ENCODE measurements around the gene SLC38A6. TPM values are rescaled to one million over a fixed set of nuclear protein-coding genes. Genes with fewer than 3 reads are reported as not detected.

SLC38A6 gene
- total and polyA plus RNA-seq, 2 of the 13 experiments (the other 11 are each of a cell fraction or from before 2014, with no cell fraction given), result 6.9 to 22.1 TPM

DNA sequence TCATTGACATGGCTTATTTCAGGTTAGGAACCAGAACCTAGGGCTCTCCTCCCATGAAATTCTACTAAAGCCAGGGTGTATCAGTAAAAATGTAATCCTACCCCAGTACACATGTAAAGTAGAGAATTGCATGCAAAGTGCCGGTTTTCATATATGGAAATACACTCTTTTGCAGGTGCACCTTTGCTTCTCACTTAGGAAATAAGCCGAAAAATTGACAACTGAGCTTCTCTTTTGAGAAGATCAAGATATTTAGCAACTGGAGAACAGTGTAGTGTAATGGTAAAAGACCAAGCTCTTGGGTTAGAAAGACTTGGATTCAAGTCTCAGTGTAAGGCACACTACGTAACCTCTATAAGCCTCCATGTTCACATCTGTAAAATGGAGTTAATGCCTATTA lies 82.4 kb downstream of the SLC38A6 start:
- in situ Hi-C loops (cut with HindIII; ENCODE audit: extremely low pct_ligation_motif_present, low pct_unique_long_range_greater_than_20kb) (no loop called here), intact Hi-C loops (cut with micrococcal nuclease; ENCODE audit: unreplicated experiment) (no loop called here)
- Histone ChIP-seq H3K79me2 (ENCODE audit: insufficient read depth, low read length) (no peaks in the 10 kb centered on the region), H3K9ac (ENCODE audit: insufficient read depth, low read depth, low read length) (no peak overlapping the region), H3K4me2 (ENCODE audit: low read depth, low read length) (no peak overlapping the region), H3K4me1 (ENCODE audit: insufficient read depth, low read length) (no peaks in the 10 kb centered on the region), H2AFZ (ENCODE audit: low read length) (no peak overlapping the region), H3K9me3 (ENCODE audit: low read length) (no peaks in the 10 kb centered on the region), H3K4me3 (replicated peaks in 1 of 3; ENCODE audit: insufficient read depth in 1 of 3, low read depth in 2 of 3, low read length in 3 of 3) (no peak overlapping the region), H3K36me3 (replicated peaks in 1 of 2; ENCODE audit: control insufficient read depth in 1 of 2, insufficient read depth in 2 of 2, low read length in 2 of 2) (no peaks in the 10 kb centered on the region), H4K20me1 (ENCODE audit: insufficient read depth, low read length) (no peaks in the 10 kb centered on the region), H3K27me3 (ENCODE audit: control insufficient read depth in 1 of 2, insufficient read depth in 2 of 2, low read length in 2 of 2) (no peaks in the 10 kb centered on the region), H3K27ac (ENCODE audit: extremely low read length, insufficient read depth, low read length) (no peak overlapping the region)
- no TSS peak for BruUV-seq (replicated peaks)
- 96% methylated on average over 3 of the region's 3 CpGs for WGBS (ENCODE audit: low lambda C conversion rate)
- DNase-seq (ENCODE audit: low spot score), result no peak
- TF ChIP-seq ZBTB21 (CRISPR knock-in tag; IDR thresholded peaks at IDR 0.05) (no peak), KDM5A (IDR thresholded peaks at IDR 0.05; ENCODE audit: borderline replicate concordance, low read length) (no peak), MED13 (CRISPR knock-in tag; IDR thresholded peaks at IDR 0.05) (no peak), NAIF1 (CRISPR knock-in tag; IDR thresholded peaks at IDR 0.05; ENCODE audit: borderline replicate concordance) (no peak), MLX (CRISPR knock-in tag; IDR thresholded peaks at IDR 0.05) (no peak), ZNF547 (CRISPR knock-in tag; IDR thresholded peaks at IDR 0.05) (no peak), SAFB2 (CRISPR knock-in tag; IDR thresholded peaks at IDR 0.05; ENCODE audit: borderline replicate concordance, low read depth) (no peak), SMARCC2 (IDR thresholded peaks at IDR 0.05) (no peak), YY1 (IDR thresholded peaks at IDR 0.05; ENCODE audit: insufficient read depth, insufficient replicate concordance, low read depth, low read length) (no peak), PAX8 (CRISPR knock-in tag; IDR thresholded peaks at IDR 0.05; ENCODE audit: borderline replicate concordance) (no peak), U2AF2 (IDR thresholded peaks at IDR 0.05; ENCODE audit: low read depth, low read length) (no peak)
- TF ChIP-seq, protein P1, sequence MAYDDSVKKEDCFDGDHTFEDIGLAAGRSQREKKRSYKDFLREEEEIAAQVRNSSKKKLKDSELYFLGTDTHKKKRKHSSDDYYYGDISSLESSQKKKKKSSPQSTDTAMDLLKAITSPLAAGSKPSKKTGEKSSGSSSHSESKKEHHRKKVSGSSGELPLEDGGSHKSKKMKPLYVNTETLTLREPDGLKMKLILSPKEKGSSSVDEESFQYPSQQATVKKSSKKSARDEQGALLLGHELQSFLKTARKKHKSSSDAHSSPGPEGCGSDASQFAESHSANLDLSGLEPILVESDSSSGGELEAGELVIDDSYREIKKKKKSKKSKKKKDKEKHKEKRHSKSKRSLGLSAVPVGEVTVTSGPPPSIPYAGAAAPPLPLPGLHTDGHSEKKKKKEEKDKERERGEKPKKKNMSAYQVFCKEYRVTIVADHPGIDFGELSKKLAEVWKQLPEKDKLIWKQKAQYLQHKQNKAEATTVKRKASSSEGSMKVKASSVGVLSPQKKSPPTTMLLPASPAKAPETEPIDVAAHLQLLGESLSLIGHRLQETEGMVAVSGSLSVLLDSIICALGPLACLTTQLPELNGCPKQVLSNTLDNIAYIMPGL (CRISPR knock-in tag; IDR thresholded peaks at IDR 0.05; ENCODE audit: borderline replicate concordance in 1 of 2, low read depth in 1 of 2), result no peak
- TF ChIP-seq, protein P2, sequence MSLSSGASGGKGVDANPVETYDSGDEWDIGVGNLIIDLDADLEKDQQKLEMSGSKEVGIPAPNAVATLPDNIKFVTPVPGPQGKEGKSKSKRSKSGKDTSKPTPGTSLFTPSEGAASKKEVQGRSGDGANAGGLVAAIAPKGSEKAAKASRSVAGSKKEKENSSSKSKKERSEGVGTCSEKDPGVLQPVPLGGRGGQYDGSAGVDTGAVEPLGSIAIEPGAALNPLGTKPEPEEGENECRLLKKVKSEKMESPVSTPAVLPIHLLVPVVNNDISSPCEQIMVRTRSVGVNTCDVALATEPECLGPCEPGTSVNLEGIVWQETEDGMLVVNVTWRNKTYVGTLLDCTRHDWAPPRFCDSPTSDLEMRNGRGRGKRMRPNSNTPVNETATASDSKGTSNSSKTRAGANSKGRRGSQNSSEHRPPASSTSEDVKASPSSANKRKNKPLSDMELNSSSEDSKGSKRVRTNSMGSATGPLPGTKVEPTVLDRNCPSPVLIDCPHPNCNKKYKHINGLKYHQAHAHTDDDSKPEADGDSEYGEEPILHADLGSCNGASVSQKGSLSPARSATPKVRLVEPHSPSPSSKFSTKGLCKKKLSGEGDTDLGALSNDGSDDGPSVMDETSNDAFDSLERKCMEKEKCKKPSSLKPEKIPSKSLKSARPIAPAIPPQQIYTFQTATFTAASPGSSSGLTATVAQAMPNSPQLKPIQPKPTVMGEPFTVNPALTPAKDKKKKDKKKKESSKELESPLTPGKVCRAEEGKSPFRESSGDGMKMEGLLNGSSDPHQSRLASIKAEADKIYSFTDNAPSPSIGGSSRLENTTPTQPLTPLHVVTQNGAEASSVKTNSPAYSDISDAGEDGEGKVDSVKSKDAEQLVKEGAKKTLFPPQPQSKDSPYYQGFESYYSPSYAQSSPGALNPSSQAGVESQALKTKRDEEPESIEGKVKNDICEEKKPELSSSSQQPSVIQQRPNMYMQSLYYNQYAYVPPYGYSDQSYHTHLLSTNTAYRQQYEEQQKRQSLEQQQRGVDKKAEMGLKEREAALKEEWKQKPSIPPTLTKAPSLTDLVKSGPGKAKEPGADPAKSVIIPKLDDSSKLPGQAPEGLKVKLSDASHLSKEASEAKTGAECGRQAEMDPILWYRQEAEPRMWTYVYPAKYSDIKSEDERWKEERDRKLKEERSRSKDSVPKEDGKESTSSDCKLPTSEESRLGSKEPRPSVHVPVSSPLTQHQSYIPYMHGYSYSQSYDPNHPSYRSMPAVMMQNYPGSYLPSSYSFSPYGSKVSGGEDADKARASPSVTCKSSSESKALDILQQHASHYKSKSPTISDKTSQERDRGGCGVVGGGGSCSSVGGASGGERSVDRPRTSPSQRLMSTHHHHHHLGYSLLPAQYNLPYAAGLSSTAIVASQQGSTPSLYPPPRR (CRISPR knock-in tag; IDR thresholded peaks at IDR 0.05; ENCODE audit: borderline replicate concordance), result no peak
- TF ChIP-seq, protein P3, sequence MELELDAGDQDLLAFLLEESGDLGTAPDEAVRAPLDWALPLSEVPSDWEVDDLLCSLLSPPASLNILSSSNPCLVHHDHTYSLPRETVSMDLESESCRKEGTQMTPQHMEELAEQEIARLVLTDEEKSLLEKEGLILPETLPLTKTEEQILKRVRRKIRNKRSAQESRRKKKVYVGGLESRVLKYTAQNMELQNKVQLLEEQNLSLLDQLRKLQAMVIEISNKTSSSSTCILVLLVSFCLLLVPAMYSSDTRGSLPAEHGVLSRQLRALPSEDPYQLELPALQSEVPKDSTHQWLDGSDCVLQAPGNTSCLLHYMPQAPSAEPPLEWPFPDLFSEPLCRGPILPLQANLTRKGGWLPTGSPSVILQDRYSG (CRISPR knock-in tag; IDR thresholded peaks at IDR 0.05), result no peak
- TF ChIP-seq, protein P4, sequence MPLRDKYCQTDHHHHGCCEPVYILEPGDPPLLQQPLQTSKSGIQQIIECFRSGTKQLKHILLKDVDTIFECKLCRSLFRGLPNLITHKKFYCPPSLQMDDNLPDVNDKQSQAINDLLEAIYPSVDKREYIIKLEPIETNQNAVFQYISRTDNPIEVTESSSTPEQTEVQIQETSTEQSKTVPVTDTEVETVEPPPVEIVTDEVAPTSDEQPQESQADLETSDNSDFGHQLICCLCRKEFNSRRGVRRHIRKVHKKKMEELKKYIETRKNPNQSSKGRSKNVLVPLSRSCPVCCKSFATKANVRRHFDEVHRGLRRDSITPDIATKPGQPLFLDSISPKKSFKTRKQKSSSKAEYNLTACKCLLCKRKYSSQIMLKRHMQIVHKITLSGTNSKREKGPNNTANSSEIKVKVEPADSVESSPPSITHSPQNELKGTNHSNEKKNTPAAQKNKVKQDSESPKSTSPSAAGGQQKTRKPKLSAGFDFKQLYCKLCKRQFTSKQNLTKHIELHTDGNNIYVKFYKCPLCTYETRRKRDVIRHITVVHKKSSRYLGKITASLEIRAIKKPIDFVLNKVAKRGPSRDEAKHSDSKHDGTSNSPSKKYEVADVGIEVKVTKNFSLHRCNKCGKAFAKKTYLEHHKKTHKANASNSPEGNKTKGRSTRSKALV (CRISPR knock-in tag; IDR thresholded peaks at IDR 0.05), result no peak
- no peak for FAIRE-seq
- CTCF ChIA-PET (ENCODE audit: low intra/inter-chr PET ratio, low total read pairs), result no interaction called here
- ATAC-seq, result no peak
- POLR2A ChIA-PET, result no interaction called here

Data from HepG2 (cell line).